AML-193 (cell line): ENCODE results near the gene GCH1.
"Not testable (repeated sequence)": the region's sequence is repeated elsewhere in the genome, so short reads cannot be mapped to it uniquely, and the experiment has no call there.

Experiments used
- DNase-seq, 2 experiments: peaks; one replicate each; lab custom pipeline; 2025; lab: John Stamatoyannopoulos, UW

GCH1 gene

GRCh38 chr14:54818201-54819133 is 84.2 kb downstream of the GCH1 start:
- no peak for DNase-seq

- DNase-seq = no peak
These were observed 85.1 kb downstream of the GCH1 start for GRCh38 chr14:54817506-54817905.

- DNase-seq = no peak
These were observed 86.2 kb downstream of the GCH1 start for GRCh38 chr14:54816450-54816849.

GRCh38 chr14:54815515-54815914 is 87.1 kb downstream of the GCH1 start:
- DNase-seq = no peak

GRCh38 chr14:54815016-54815415 is 87.6 kb downstream of the GCH1 start:
- DNase-seq = no peak

- no peak for DNase-seq
These were observed 88.5 kb downstream of the GCH1 start for GRCh38 chr14:54814076-54814475.

- DNase-seq = no peak
These were observed 89.5 kb downstream of the GCH1 start for GRCh38 chr14:54813081-54813480.

GRCh38 chr14:54812617-54813016 is 90.0 kb downstream of the GCH1 start:
- DNase-seq = no peak

GRCh38 chr14:54809767-54810166 is 92.9 kb downstream of the GCH1 start:
- DNase-seq = no peak

- DNase-seq = no peak
These were observed 94.1 kb downstream of the GCH1 start for GRCh38 chr14:54808326-54809161.

GRCh38 chr14:54807881-54808280 is 94.7 kb downstream of the GCH1 start:
- DNase-seq = no peak

GRCh38 chr14:54807428-54807827 is 95.2 kb downstream of the GCH1 start:
- DNase-seq = no peak

- DNase-seq = no peak
These were observed 96.0 kb downstream of the GCH1 start for GRCh38 chr14:54806616-54807015.

GRCh38 chr14:54805445-54806322 is 96.9 kb downstream of the GCH1 start:
- peak; percentile 36 to 55 for DNase-seq

GRCh38 chr14:54805070-54805444 is 97.6 kb downstream of the GCH1 start:
- DNase-seq = no peak

- DNase-seq = no peak
These were observed 98.0 kb downstream of the GCH1 start for GRCh38 chr14:54804538-54805041.

GRCh38 chr14:54803926-54804537 is 98.6 kb downstream of the GCH1 start:
- DNase-seq = no peak

GRCh38 chr14:54803396-54803795 is 99.2 kb downstream of the GCH1 start:
- DNase-seq = no peak

- not testable (repeated sequence) for DNase-seq
These were observed 101.1 kb downstream of the GCH1 start for GRCh38 chr14:54801482-54801881.

GRCh38 chr14:54798465-54799124 is 104.0 kb downstream of the GCH1 start:
- no peak for DNase-seq

GRCh38 chr14:54797986-54798385 is 104.6 kb downstream of the GCH1 start:
- DNase-seq = no peak
